Stomach (tissue), 9 donors: ENCODE data around the gene CLDN2. TPM values are rescaled to one million over a fixed set of nuclear protein-coding genes. Genes with fewer than 3 reads are reported as not detected.

Experiments
- DNase-seq, 2 donors: peaks; one replicate each; pipeline versions ENCODE4 v3.0.0 to v3.0.0-alpha.2; 2013 to 2019
- H3K27ac ChIP-seq, 5 donors: fragments of 200-600 bp in 4 of 5; sonication (generic) in 4 of 5; one replicate each; pipeline ENCODE4 v1.5.1; 2013 to 2019; ENCODE audit warnings: mild to moderate bottlenecking in 1 of 5, moderate library complexity in 1 of 5
- H3K27me3 ChIP-seq, 3 donors: fragments of 200-600 bp; sonication (generic); one replicate each; pipeline ENCODE4 v1.5.1; 2017 to 2019; ENCODE audit warnings: mixed run types in 1 of 3
- H3K36me3 ChIP-seq, 4 donors: fragments of 200-600 bp; sonication (generic); 1 replicate in 3 of 4; 2 replicates in 1 of 4; pipeline ENCODE4 v1.5.1; 2016 to 2019
- H3K4me1 ChIP-seq, 4 donors: fragments of 200-600 bp; sonication (generic); one replicate each; pipeline ENCODE4 v1.5.1; 2016 to 2019
- H3K4me3 ChIP-seq, 4 donors: fragments of 200-600 bp; sonication (generic) in 3 of 4; one replicate each; pipeline ENCODE4 v1.5.1; 2016 to 2019; ENCODE audit warnings: mild to moderate bottlenecking in 1 of 4
- H3K9me3 ChIP-seq, 4 donors: fragments of 200-600 bp; sonication (generic); one replicate each; pipeline ENCODE4 v1.5.1; 2016 to 2019
- CTCF ChIP-seq, 7 experiments: fragments of 450-650 bp in 4 of 7; fragments of 200-600 bp in 3 of 7; sonication (generic) in 3 of 7; IDR thresholded peaks; one replicate each; pipeline ENCODE4 v1.5.1; 2016 to 2019; ENCODE audit warnings: antibody characterized with exemption in 7 of 7, control low read depth in 2 of 7, mild to moderate bottlenecking in 1 of 7
- EP300 ChIP-seq: sonication (generic); formaldehyde crosslinking; IDR thresholded peaks from one replicate; pipeline ENCODE4 v1.6.1; 2017; ENCODE audit warnings: antibody characterized with exemption
- POLR2A ChIP-seq, 4 donors: fragments of 450-650 bp; IDR thresholded peaks; one replicate each; pipeline ENCODE4 v1.6.1; 2016; ENCODE audit warnings: antibody characterized with exemption in 4 of 4, control low read depth in 2 of 4, mild to moderate bottlenecking in 1 of 4, moderate library complexity in 1 of 4
- POLR2AphosphoS5 ChIP-seq, 3 donors: sonication (generic); formaldehyde crosslinking; IDR thresholded peaks; one replicate each; pipeline ENCODE4 v1.6.1; 2016; ENCODE audit warnings: antibody characterized with exemption in 3 of 3
- WGBS, 5 donors: extraction: QIAGEN DNeasy Blood & Tissue Kit in 3 of 5; methylation state at CpG; one replicate each; pipeline versions ENCODE4 v1.1.5 to v1.1.7; 2013 to 2018; 5-methylcytosine and 5-hydroxymethylcytosine counted together
- intact Hi-C: fragments of 100-400 bp; cut with DNase I; formaldehyde crosslinking; loops from one replicate; pipeline ENCODE4 v1.15.1; 2023; ENCODE audit warnings: low total_unique reads
- polyA plus RNA-seq, 3 donors: library from polyadenylated mRNA; stranded (reverse); fragments of 200-250 nt; gene quantifications; one replicate each; pipeline ENCODE4 v1.2.3, GENCODE V29; 2013
- total RNA-seq, 5 donors: library from RNA; depleted of rRNA; stranded (reverse); fragments of >200 nt; gene quantifications; one replicate each; pipeline versions ENCODE4 v1.1.0 to v1.2.3, GENCODE V29; 2014 to 2016
- donor health status: healthy with polysubstance abuse.
- donor health status: Bipolar disorder and iron deficiency.
- donor health status: healthy.

The CLDN2 gene
- total and polyA plus RNA-seq, 8 donors = 0.31 to 3.5 (median 2.4) TPM; not detected in 4

GRCh38 chrX:106917830-106918500 lies 2.2 kb upstream of the CLDN2 start:
- no peak overlapping the region for H3K27ac ChIP-seq
- WGBS, 5 donors = 36 to 58% (median 45%) methylated on average over 6 of the region's 6 CpGs
- intact Hi-C loops = no loop called here
- no peaks in the 10 kb centered on the region for H3K4me1 ChIP-seq
- H3K36me3 ChIP-seq = no peaks in the 10 kb centered on the region
- peaks cover 0 to 17% (median 0%) of the 10 kb centered on the region in 3 donors for H3K27me3 ChIP-seq
- H3K9me3 ChIP-seq = no peaks in the 10 kb centered on the region
- no peak overlapping the region for H3K4me3 ChIP-seq
- no peak for TF ChIP-seq POLR2A (IDR thresholded peaks at IDR 0.05)
- no peak for TF ChIP-seq CTCF (IDR thresholded peaks at IDR 0.05)
- no peak for TF ChIP-seq EP300
- TF ChIP-seq POLR2AphosphoS5 (IDR thresholded peaks at IDR 0.05) = no peak
- DNase-seq = no peak

GRCh38 chrX:106921637-106922036 lies 1.4 kb downstream of the CLDN2 start:
- 21 to 39% (median 33%) methylated on average over 2 of the region's 2 CpGs for WGBS, 5 donors
- Histone ChIP-seq H3K4me3 (no peak overlapping the region), H3K36me3 (no peaks in the 10 kb centered on the region), H3K4me1 (no peaks in the 10 kb centered on the region), H3K27me3 (peaks cover 0 to 14% (median 0%) of the 10 kb centered on the region in 3 donors), H3K9me3 (no peaks in the 10 kb centered on the region), H3K27ac (no peak overlapping the region)
- no peak for TF ChIP-seq POLR2A (IDR thresholded peaks at IDR 0.05)
- TF ChIP-seq POLR2AphosphoS5 (IDR thresholded peaks at IDR 0.05) = no peak
- no peak for TF ChIP-seq CTCF (IDR thresholded peaks at IDR 0.05)
- no peak for TF ChIP-seq EP300
- no peak for DNase-seq
- intact Hi-C loops = no loop called here

GRCh38 chrX:106927023-106927422 lies 6.8 kb downstream of the CLDN2 start:
- TF ChIP-seq POLR2A (IDR thresholded peaks at IDR 0.05) (no peak), EP300 (no peak), CTCF (IDR thresholded peaks at IDR 0.05) (no peak), POLR2AphosphoS5 (IDR thresholded peaks at IDR 0.05) (no peak)
- WGBS, 5 donors = 82 to 95% (median 90%) methylated on average over 3 of the region's 3 CpGs
- H3K4me1 ChIP-seq = no peaks in the 10 kb centered on the region
- peaks cover 0 to 10% (median 0%) of the 10 kb centered on the region in 3 donors for H3K27me3 ChIP-seq
- H3K9me3 ChIP-seq = no peaks in the 10 kb centered on the region
- no peak overlapping the region for H3K4me3 ChIP-seq
- intact Hi-C loops = no loop called here
- no peak overlapping the region for H3K27ac ChIP-seq
- no peak for DNase-seq
- no peaks in the 10 kb centered on the region for H3K36me3 ChIP-seq

- Histone ChIP-seq H3K4me1 (peaks cover 0 to 2% (median 0%) of the 10 kb centered on the region in 4 donors), H3K9me3 (no peaks in the 10 kb centered on the region), H3K27me3 (peaks cover 0 to 14% (median 0%) of the 10 kb centered on the region in 3 donors), H3K4me3 (no peak overlapping the region), H3K27ac (no peak overlapping the region), H3K36me3 (no peaks in the 10 kb centered on the region)
- WGBS, 5 donors = 33 to 67% (median 36%) methylated on average over 5 of the region's 5 CpGs
- DNase-seq = peak in 1 of 2 donors; percentile 65
- intact Hi-C loops = no loop called here
- TF ChIP-seq POLR2AphosphoS5 (IDR thresholded peaks at IDR 0.05) (peak in 1 of 3 donors; percentile 18), EP300 (no peak)
Observed at GRCh38 chrX:106927700-106928099, 7.5 kb downstream of the CLDN2 start.

- TF ChIP-seq POLR2A (IDR thresholded peaks at IDR 0.05) = no peak
- no peak for TF ChIP-seq EP300
- TF ChIP-seq POLR2AphosphoS5 (IDR thresholded peaks at IDR 0.05) = no peak
- TF ChIP-seq CTCF (IDR thresholded peaks at IDR 0.05) = no peak
- no peak for DNase-seq
- no peaks in the 10 kb centered on the region for H3K36me3 ChIP-seq
- no peaks in the 10 kb centered on the region for H3K9me3 ChIP-seq
- no peak overlapping the region for H3K27ac ChIP-seq
- peaks cover 0 to 7% (median 3%) of the 10 kb centered on the region in 4 donors for H3K4me1 ChIP-seq
- H3K27me3 ChIP-seq = peaks cover 0 to 14% (median 0%) of the 10 kb centered on the region in 3 donors
- 76 to 95% (median 93%) methylated on average over 3 to 4 of the region's 4 CpGs for WGBS, 5 donors
- intact Hi-C loops = no loop called here
- no peak overlapping the region for H3K4me3 ChIP-seq
Observed at GRCh38 chrX:106928227-106928626, 8.0 kb downstream of the CLDN2 start.
